ENCODE measurements around the gene HNRNPM.

The HNRNPM gene

DNA sequence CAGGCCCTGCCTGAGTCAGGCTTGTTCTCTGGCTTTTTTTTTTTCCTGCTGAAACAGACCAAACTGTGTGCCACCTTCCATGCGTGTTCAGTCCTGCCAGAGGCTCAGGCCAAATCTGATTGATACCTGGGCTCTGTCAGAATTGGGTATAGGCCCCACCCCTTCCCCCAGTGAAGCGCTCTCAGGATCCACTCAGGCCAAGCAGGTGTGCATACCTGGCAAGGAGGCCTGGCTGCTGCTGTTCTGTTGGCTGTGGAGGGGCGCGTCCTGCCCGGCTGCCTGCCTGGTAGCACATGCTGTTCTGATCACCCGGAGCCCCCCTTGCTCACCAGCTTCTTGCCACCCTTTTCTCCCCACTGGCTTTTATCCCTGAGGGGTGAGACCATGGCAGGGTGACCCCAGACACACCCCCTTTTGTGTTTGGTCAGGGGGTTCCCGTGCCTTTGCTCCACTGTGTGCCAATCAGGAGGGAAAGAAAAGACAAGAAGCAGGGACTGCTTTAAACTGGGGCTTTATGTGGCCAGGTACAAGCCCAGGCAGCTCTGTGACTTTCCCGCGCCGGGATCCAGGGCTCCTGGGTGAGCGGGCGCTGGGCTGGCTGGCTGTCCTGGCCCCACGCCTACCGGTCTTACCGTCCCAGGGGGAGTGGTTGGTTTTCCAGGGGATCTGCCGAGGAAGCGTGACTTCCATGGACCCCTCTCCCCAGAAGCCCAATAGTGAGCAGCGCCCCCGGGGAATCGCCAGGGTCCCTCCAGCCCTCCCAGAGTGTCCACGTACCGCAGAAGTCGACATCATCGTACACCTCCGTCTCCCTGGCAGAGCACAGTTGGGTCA lies 45.0 kb downstream of the HNRNPM start:
- no peak for DNase-seq

DNA sequence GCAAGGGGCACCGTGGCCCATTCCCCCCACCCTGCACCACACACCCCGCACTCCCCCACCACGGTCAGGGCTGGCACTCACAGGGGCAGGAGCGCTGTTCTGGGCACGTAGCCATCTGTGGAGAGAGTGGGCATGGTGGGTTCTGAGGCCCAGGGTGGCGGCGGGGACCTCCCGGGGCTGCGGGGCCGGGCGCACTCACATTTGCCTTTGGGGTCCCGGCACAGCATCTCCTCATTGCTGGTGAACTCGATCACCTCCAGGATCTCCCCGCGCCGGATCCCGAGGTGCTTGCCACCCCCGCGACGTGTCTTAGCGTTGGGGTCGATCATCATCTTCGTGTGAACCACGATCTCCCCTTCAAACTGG lies 45.6 kb downstream of the HNRNPM start:
- DNase-seq, result no peak

DNA sequence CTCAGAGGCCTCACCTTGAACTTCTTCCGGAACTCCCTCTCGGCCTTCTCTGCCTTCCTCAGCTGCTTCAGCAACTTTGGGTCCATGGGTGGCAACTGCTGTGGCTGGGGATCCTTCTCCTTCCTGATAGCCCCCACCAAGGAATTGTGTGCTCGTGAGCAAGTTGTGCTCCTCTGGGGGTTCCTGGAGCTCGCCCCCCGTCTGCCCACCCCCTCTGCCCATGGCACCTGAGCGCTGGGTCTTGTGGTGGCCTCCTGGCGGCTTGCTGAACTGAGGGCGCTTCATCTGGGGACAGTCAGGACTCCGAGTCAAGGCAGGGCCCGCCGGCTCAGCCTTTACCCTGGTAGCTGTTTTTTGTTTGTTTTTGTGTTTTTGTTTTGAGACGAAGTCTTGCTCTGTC lies 46.1 kb downstream of the HNRNPM start:
- DNase-seq, result no peak

DNA sequence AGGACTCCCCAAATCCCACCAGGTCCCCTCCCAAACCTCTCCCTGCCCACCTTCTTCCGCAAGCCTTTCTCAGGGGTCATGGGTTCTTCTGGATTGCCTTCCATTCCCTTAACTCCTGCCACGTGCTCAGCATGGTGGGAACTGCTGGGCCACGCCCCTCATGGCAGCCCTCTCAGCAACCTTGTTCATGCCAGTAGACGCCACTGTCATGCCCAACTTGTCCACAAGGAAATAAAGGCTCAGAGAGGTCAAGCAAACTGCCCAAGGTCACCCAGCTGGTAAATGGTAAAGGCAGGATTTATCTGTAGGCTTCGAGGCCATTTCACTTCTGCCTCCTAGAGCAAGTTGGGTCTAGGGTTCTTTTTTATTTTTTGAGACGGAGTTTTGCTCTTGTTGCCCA lies 46.8 kb downstream of the HNRNPM start:
- DNase-seq, result no peak

DNA sequence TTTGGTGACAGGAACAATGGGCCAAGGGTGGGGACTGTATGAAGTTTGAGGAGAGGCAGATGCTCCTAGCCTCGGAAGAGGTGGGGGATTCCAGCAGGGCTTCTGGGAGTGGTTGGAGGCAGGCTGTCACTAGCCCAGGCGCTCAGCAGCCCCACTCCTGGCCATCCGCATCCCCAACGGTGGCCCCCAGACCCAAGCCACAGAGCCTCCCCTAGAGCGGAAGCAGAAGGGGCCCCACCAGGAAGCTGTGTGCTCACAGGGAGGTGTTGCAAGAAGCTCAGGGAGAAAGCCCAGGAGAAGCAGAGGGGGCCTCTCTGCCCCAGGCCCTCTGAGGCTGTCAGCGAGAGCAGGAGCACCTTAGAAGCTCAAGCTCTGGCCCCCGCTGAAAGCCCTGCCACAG lies 49.4 kb downstream of the HNRNPM start:
- peak; percentile 33 for DNase-seq

DNA sequence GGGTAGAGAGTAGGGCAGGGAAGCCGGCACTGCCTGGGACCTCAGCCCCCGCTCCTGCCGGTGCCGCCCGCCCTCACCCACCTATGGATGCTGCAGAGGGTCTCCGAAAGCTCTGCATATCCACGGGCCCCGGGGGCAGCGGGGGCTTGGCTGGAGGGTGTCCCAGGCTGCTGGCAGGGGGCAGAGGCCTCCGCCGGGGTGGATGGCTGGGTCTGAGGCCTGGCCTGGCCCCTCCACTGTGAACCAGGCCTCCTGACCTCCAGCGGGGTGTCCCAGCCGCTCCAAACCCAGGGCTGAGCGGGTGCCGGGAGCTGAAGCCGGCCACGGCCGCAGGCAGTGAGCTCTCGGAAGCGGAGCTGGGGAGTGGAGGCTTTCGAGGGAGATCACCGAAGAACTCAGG lies 53.5 kb downstream of the HNRNPM start:
- DNase-seq, result no peak

DNA sequence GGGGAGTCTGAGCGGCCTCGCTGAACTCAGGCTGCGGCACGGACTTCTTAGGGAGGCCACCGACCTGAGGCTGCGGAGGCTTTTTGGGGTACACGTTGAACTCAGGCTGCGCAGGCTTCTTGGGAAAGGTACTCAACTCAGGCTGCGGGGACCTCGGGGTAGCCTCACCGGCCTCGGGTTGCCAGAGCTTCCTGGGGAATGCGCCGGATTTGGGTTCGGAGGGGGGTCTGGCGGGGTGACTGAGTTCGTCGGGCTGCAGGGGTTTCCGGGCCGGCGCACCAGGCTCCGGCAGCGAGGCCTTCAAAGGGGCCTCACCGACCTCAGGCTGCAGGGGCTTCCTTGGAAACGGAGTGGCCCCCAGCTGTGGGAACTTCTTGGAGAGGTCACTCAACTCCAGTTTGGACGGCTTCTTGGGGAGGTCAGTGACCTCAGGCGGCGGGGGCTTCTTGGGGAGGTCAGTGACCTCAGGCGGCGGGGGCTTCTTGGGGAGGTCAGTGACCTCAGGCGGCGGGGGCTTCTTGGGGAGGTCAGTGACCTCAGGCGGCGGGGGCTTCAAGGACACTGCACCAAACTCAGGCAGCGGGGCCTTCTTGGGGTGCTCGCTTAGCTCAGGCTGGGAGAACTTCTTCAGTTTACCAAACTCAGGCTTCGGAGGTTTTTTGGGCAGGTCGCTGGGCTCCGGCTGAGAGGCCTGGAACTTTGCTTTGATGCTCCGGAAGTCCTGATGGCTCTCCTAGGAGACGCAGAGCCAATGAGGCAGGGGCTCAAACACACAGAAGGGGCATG lies 54.5 kb downstream of the HNRNPM start:
- DNase-seq, result no peak

DNA sequence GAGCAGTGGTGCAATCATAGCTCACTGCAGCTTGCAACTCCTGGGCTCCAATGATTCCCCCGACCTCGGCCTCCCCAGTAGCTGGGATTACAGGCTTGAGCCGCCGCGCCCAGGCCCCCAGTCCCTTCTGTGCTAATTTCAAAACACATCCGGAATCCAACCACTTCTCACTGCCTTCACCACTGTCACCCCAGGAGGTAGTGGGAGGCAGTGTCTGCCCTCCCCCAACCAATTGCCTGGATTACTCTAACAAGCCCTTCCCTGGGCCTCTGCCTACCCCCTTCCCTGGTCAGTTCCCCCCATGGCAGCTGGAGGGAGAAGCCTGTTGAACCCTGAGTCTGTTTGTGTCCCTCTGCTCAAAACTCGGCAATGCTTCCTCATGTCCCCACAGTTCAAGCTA lies 55.4 kb downstream of the HNRNPM start:
- peak; percentile 58 for DNase-seq

DNA sequence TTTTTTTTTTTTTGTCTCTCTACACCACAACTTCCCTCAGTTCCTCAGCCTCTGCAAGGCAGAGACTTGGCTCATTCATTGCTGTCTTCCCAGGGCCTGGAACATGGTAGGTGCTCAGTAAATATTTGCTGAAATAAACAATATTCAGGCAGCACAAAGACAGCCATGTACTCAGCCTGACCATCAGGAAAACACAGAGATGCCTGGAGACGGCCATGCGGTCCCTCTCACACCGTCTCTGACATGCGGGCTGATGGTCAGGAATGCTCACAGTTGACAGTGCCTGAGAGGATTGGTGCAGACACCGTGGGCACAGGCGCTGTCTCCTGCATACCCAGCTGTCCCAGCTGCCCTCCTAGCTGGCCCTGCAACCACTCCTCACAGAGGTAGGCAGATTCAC lies 56.7 kb downstream of the HNRNPM start:
- DNase-seq, result no peak

DNA sequence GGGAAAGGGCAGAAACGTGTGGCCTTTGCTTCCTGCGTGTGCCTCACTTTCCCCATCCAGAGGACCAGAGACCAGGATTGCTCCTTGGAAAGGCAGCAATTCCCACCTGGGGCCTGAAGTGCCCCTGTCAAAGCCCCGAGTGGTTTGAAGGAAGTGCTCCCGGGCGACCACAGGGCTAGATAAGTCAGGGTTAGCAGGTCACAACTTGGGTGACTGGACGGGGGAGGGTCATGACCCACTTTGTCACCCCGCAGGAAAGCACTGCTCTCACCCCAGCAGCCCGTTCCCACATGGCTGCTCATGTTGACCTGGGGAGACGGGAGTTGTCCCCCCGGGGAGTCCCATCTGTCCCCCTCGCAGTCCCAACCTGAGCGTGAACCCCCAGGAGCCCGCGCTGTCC lies 57.2 kb downstream of the HNRNPM start:
- peak; percentile 36 for DNase-seq

DNA sequence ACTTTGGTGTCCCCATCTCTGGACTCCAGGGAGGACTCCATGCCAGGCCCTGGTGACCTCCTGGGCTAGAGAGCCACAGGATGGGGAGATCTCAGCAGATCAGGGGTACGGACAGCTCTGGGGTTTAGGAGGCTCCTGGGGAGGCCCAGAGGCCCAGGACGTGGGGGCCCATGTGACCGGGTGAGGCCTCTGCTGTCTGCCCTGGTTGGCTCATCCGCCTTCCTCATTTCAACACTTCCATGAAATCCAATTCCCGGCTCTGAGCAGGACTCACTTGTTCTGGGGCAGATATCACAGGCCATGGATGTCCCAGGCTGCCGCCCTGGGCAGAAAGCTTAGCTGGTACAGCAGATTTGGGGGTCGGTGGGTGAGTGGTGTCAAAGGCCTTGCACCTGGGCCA lies 58.7 kb downstream of the HNRNPM start:
- DNase-seq, result peak; percentile 81

DNA sequence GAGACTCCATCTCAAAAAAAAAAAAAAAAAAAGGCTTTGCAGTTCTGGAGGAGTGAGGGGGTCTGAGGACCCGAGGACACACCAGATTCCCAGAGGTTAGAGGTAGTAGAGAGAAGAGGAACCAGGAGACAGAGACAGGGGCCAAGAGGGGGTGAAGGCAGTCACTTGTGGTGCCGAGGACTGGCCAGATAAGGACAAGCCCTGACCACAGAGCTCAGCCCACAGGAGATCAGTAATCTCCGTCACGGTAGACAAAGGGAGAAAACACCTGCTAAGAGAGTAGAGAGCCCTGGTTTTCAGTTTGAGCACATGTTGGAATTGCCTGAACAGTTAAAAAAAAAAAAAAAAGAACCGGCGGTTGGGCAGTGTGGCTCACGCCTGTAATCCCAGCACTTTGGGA lies 59.4 kb downstream of the HNRNPM start:
- no peak for DNase-seq

DNA sequence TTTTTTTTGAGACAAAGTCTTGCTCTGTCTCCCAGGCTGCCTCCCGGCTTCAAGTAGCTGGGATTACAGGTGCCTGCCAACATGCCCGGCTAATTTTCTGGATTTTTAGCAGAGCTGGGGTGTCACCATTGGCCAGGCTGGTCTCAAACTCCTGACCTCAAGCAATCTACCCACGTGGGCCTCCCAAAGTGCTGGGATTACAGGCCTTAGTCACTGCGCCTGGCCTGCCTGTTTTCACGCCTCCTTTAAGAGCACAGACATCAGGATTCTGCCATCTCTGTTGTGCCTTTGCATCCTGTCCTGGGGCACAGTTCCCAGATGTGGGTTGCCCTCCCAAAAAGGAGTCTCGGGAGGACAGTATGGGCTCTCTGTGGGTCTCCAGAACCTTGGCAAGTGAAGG lies 60.1 kb downstream of the HNRNPM start:
- DNase-seq, result no peak

DNA sequence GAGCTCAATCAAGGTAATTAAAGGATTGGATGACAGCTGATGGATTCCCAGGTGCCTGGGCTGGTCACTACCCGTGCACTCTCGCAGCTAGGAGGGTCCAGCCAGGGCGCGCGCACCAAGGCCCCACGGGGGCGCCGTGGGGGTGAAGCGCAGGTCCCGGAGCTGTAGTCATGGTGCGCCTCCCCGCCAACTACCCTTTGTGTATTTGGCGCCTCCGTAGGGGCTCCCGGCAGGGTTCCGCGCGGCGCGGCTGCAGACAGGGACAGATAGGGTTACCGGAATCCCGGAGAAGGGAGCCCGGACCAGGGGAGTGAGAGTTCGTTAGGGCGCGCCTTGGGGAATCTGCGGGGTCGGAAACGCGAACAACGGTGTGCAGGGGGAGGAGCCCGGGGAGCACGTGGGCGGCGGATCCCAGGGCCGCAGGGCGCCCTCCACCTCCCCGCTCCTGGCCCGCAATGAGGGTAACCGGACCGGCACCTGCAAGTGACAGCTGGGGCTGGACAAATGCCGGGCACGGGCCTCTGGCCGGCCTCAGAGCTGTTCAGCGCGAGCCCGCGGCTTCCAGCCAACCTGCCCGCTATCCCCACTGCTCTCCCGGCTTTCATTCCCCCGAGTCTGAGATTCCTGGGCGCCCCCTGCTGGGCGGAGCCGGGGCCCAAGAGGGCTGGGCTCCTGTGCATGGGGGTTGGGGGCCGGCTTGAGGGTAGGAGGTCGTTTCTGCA lies 61.1 kb downstream of the HNRNPM start:
- peak; percentile 77 for DNase-seq

DNA sequence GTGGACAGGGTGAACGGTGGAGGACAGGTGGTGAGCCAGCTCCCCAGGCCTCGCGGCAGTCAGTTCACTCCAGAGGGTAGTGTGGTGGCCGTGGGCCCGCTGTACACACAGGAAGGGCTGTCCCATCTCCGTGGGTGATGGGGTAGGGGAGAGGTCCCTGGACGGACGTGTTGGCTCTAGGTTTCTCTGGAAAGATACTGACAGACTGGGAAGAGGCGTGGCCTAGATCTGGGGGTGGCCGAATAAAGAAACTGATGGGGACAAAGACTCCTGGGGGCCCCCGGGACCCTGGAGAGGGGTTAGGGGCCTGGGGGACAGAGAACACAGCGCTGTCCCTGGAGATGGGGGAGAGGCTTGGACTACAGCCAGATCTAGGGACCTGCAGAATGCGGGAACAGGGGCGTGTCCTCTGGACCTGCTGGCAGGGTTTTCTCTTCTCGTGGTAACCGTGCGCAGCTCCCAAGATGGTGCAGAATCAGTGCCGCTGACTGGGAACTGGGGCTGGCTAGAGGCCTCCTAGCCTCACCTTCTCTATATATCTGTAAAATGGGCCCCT lies 61.7 kb downstream of the HNRNPM start:
- DNase-seq, result no peak

DNA sequence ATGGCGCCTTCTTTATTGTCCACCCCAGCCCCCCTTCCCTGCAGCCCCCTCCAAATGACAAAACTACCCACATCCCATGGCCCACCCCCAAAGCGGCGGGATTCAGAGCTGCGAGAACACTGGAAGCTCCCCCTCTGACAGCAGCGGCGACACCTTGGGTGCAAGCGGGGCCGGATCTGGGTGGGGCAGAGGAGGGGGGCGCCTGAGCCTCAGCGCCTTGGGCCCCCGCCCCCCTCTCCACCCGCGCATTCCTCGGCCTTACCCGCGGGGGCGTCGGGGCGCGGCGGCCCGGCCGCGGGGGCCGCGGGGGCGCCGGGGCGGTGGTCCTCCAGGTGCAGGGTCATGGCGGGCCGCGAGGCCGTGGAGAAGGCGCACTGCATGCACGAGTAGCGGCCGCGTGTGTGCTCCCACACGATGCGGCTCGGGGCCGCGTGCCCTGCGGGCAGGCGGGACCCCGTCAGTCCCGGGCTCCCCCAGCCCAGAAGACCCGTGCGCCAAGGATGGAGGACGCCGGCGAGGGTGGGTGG lies 65.9 kb downstream of the HNRNPM start:
- DNase-seq, result no peak

DNA sequence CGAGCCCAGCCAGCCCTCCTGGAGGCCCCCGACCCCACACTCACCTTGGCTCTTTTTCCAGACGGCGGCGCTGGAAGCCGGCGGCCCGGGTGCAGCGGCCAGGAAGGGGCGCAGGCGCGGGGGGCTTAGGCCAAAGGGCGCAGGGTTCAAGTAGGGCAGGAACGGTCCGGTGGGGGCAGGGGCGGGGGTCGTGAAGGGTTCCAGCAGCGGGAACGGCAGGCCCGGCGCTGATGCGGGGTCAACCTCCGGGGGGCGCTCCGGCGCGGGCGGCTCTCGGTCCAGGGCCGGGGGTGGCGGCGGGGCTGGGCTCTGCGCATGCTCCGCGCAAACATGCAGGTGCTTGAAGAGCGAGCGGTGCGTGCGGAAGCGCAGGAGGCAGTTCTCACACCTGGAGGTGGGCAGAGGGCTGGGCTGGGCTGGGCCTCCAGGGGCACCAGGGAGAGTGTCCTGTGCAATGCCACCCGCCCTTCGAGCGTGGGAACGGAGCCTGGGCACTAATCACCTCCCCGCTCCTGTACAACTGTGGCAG lies 66.9 kb downstream of the HNRNPM start:
- DNase-seq, result no peak

DNA sequence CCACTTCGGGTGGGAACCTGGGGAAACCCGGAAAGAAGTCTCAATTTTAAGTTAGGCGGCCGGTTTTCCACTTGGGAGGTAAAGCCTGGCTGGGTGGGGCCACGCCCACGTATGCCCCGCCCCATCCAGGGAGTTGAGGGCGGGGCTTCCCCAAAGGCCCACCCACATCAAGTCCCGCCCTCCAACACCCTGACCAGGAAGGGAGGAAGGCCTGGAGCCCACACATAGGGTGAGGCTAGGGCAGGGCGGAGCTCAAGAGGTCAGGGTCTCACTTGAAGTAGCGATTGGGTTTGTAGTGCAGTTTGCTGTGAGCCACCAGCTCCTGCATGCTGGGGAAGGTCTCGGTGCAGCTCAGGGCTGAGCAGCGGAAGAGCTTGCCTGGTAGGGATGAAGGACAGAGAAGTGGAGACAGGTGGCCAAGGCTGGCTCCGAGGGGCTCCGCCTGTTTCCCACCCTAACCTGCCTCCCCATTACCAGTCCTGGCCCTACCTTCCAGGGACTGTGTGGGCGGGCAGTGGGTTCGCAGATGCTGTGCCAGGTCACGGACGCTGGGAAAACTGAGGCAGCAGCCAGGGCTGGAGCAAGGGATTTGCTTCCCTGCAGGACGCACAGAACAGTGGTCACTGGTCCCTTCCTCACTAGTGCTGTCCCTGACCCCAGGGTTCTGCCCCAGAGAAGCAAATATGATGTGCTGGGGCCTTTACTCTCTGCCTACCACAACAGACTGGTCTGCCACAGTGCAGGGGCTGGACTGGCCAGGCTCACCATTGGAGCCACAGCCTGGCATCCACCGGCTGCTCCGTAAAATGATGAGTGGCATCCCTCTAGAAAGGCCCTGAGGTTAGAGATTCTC lies 67.6 kb downstream of the HNRNPM start:
- no peak for DNase-seq

DNA sequence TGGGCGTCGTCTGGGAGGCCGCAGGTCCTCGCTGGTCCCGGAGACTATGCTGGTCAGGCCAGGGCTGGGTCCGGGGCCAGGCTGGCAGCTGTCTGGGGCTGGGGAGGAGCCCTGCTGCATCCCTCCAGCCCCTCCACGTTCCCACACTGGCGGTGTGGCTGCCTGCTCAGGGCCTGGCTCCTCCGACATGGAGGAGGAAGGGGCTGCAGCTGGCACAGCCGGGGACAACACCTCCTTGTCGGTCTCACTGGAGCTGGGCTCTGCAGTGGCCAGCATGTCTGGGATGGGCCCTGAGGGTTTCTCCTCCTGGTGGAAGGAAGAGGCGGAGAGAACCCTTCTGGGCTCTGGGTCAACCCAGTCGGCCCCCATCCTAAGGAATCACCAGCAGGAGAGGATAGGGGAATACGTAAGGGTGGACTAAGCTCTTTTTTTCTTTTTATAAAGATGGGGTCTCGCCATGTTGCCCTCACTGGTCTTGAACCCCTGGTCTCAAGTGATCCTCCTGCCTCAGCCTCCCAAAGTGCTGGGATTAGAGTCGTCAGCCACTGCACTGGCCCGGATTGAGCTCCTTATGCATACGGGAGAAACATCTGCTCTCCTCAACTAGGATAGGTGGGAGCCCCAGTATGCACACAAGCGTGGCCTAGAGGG lies 68.4 kb downstream of the HNRNPM start:
- no peak for DNase-seq

DNA sequence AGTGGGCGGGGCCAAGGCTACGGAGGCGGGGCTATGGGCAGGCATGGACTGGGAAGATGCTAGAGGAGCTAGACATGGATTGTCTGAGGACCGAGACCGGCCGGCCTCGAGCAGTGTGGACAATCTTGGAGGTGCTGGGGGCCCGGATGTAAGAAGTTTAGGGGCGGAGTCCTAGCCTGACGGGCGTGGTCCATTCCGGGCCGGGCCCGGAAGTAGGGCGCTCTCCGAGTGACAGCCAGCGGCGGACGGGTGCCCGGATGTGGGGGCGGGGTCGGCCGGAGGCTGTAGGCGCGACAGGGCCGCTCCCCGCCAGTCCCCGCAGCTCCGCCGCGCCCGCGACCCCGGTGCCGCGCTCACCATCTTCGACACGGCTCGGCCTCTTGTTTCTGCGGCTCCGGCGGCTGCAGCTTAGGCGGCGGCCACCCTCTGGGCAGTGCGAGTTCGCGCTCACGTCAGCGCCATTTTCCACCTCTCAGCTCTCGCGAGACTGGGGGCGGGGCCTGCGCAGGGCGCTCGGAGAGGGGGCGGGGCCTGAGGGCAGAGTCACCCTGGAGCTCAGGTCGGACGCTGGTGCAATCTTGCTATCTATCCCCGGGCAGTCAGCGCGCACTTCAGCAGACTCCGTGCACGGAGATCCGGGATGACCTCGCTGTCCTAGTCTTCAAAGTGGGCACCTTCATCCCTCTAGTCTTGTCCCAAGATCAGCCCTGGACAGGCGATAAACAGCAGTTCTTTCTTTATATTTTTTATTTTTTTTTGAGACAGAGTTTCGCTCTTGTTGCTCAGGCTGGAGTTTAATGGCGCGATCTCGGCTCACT lies 69.1 kb downstream of the HNRNPM start, which contains the start of gene ZNF414:
TSS of gene ZNF414 (minus strand) at position 481 of the 818 bp plus-strand sequence. CDS start at position 360, 121 bp downstream.
- peak; percentile 98 for DNase-seq

All from suppressor macrophage treated with lipopolysaccharide for 4 hours (primary cell).